GM19397 (cell line): Measurements from ENCODE around the gene FRS3.
"Not testable (repeated sequence)": the region's sequence is repeated elsewhere in the genome, so short reads cannot be mapped to it uniquely, and the experiment has no call there.

Source experiments
- ATAC-seq: cut with Tn5 transposase; IDR thresholded peaks from one replicate; pipeline ENCODE4 v1.9.1; 2021; ENCODE audit warnings: mild to moderate bottlenecking, moderate library complexity; ENCODE audit not compliant: unreplicated experiment

Gene FRS3, protein sequence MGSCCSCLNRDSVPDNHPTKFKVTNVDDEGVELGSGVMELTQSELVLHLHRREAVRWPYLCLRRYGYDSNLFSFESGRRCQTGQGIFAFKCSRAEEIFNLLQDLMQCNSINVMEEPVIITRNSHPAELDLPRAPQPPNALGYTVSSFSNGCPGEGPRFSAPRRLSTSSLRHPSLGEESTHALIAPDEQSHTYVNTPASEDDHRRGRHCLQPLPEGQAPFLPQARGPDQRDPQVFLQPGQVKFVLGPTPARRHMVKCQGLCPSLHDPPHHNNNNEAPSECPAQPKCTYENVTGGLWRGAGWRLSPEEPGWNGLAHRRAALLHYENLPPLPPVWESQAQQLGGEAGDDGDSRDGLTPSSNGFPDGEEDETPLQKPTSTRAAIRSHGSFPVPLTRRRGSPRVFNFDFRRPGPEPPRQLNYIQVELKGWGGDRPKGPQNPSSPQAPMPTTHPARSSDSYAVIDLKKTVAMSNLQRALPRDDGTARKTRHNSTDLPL

GRCh38 chr6:41779788-41780550 lies at the start of gene FRS3:
FRS3 (minus strand) TSS chr6:41779900; CDS start chr6:41776987, 2,913 bp downstream.
- peak; percentile 96 for ATAC-seq

DNA sequence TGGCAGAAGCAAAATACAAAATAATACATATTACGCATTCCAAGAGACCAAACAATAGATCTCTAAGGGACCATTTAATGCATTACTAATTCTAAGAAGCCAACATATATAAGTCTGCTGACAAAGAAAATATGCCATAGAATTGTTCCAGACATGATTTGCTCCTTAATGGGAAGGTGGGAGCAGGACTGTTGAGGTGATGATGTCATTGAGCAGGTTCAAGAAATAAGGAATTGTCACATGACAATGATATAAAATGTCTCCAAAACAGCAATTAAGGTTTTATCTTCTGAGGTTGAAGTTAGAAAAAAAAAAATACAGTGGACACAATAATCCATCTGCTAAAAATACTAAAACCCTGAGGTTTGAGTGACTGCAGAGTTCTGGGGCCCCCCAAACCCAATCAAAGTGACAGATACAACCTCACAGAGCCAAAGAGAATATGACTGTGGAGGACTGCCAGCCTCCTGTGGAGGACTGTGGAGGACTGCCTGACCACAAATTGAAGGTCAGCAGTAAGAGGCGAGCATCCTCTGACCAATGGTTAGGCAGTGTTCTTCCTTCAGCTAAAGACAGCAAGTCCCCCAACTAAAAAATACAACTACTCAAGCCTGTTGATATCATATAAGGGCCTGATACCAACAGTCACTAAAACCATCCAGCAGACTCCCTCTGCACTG lies 46.8 kb upstream of the FRS3 start:
- no peak for ATAC-seq

- ATAC-seq: no peak
Measured at GRCh38 chr6:41824571-41825569, 45.2 kb upstream of the FRS3 start.

DNA sequence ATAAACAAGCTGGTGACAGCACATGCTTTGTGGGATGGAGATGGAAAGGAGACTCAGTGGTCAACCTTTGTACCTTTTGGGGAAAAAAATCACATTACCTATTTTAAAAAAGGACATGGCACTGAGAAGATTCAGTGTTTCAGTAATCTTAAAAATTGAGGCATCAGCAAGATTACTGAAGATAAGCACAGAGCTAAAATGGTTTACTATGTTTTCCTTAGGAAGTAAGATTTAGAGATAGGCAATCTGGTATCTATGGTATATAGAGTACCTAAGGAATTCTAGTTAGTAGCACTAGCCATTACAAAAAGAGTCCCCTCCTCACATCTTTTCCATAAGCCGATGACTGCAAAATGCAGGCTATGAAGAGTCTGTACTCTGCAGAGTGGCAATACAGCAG lies 43.5 kb upstream of the FRS3 start:
- no peak for ATAC-seq

DNA sequence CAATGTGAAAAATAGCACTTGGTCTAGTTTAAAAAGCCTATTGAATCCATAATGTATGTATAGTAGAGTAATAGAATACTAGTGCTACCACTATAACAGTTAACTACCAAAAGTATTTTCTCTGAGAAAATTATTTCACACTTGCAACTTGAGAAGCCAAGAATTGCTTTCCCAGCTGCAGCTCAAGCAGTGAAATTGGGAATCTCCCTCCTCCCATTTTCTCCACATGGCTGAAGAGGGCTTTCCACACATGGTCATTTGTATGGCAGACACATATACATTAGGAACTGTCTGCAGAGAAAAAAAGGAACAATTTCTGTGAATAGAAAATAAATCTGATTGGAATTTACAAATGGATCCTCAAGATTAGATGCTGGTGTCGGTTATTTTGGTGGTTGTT lies 42.3 kb upstream of the FRS3 start:
- no peak for ATAC-seq

DNA sequence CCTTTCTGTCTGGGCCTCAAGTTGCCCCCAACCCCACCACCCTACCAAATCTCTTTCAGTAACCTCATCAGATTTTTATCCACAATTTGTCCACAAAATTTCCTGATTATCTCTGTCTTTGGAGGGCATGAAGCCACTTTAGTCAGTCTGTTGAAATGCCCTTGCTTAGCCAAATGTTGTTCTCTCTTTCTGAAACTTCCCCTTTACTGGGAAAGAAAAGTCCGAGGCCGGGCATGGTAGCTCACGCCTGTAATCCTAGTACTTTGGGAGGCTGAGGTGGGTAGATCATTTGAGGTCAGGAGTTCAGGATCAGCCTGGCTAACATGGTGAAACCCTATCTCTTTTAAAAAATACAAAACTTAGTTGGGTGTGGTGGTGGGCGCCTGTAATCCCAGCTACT lies 41.6 kb upstream of the FRS3 start:
- ATAC-seq: no peak

DNA sequence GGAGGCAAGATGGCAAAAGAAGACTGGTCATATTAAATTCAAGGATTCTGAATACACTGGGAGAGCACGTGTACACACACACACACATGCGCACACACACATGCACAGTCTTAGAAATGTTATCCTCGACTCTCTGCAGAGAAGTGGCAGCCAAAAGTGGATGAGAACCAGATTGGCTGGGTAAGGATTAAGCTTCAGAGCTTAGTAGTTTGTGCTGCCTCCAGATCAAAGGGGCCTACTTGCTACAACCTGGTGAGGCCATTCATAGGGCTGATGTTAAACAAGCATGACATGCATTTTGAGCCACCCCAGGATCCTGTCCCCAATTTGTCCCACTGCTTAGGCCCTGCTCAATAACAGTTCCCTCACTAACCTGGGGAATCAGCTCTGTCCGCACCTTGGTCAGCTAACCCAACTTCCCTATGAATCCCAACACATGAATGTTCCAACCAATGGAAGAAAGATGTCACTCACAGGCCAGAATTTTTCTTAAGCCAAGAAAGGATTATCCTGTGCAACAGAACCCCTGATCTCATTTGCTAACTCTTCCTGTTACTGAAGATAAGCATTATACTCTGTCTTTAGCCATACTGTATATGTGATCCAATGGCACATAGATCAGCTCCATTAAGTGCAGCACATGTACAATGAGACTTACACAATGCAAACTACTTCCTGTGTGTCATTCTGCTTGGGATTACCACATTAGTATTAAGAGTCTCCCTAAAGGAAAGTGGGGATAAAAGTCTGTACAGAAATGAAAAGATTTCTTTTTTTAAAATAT lies 38.8 kb upstream of the FRS3 start:
- ATAC-seq: no peak

GRCh38 chr6:41815587-41815986 lies 35.9 kb upstream of the FRS3 start:
- no peak for ATAC-seq

- ATAC-seq: no peak
Measured at GRCh38 chr6:41814629-41815028, 34.9 kb upstream of the FRS3 start.

DNA sequence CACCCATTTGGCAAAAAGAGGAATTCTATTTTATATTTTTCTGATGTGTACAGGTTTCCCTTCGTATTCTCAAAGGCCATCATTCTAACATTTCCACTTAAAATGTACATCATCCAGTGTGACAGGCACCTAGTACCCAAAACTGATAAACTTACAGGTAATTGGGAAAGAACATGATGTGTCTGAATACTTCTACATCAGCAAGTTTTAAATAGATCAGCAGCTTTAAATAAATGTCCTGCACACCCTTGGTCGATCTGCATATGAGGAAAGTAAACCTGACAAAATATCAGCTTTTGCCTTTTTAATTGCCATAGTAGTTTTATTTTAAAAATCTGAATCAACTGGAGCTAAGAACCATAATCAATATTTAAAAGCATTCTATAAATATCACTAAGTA lies 34.3 kb upstream of the FRS3 start:
- ATAC-seq: no peak

- ATAC-seq: no peak
Measured at GRCh38 chr6:41813469-41813868, 33.8 kb upstream of the FRS3 start.

- not testable (repeated sequence) for ATAC-seq
Measured at GRCh38 chr6:41811946-41812345, 32.2 kb upstream of the FRS3 start.

DNA sequence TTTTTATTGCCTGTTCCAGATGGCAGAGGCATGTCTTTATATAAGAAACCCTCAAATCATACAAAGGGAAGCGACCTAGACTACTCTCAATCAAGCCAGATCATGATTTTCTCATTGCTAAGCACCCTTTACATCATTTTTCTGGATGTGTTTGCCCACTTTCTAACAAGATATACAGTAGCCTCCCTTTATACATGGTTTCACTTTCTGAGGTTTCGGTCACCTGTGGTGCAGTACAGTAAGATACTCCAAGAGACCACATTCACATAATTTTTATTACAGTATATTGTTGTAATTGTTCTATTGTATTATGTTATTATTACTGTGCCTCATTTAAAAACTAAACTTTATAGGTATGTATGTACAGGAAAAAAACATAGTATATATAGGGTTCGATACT lies 31.4 kb upstream of the FRS3 start:
- ATAC-seq: no peak

DNA sequence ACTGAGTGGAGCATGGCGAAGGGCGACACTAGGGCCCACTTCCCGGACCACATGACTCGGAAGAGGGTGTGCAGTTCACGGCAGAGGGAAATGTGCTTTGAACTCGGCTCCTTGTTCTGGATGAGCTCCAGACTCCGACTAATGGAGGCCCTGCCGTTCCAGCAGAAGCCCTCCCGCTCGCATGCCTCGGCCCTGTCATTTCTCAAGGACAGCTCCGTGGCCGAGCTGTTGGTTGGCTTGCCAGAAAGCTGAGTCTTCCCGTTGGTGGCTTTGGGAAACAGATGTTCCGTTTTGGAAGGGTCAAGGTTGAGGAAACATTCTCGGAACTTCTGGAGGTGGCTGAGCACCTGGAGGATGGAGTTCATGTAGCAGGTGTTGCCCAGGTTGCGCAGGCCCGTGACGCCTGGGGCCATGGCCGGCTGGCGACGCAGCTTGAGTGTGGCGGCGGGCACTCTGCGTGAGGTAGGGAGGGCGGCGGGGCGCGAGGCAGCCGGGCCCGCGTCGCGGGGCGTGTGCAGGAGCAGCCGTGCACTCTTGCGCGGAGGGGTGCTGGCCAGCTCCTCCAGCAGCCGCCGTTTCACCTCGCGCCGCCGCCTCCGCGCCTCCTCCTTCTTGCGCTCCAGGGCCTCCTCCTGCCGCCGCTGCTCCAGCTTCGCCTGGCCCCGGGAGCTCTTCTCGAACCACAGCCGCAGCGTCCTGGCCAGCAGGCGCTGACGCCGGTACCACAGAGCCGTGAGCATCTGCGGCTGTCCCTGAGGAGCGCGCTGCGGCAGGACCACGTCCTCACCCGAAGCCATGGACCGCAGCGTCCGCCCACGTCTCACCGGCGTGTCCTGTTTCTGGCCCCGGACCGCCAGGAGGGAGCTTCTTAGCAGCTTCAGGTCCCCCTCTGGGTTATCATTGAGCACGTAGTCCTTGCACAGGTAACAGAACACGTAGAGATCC lies 26.4 kb upstream of the FRS3 start:
- ATAC-seq: no peak

DNA sequence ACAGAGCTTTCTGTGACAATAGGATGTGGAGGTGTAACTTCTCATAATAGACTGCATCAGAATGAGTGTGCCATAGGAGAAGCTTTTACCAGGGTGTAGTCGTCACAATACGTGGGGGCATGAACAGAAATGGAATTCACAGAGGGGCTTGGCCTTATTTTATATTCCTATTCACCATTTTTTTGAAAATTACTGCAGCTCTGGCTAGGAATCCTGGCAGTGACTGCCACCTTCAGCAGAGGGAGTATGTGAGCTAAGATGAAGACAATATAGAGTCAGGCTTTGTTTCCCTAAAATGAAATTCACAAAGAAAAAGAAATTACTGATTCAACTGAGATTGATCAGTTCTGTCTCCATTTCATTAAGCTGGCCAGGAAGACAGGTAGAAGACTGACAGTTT lies 21.7 kb upstream of the FRS3 start:
- ATAC-seq: no peak

GRCh38 chr6:41799559-41799911 lies 19.8 kb upstream of the FRS3 start:
- ATAC-seq: no peak

- ATAC-seq: no peak
Measured at GRCh38 chr6:41798901-41799558, 19.3 kb upstream of the FRS3 start.

DNA sequence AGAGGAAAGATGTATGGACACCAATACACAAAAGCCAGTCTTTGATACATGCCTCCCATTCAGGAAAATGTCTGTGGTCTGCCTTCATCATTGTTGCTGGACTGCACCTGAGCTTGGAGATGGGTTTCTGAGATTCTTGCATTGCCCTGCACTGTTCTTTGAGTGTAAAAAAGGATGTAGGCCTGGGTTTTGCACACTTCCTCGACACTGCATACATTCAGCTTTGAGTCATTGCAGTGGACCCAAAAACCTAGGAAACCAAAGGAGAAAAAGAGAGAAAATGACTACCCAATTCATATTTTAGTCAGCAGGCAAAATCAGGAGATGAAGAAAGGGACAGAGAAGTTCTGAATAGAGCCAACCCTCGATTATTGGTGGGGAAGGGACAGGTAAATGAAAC lies 16.8 kb upstream of the FRS3 start:
- no peak for ATAC-seq
